GM18520 (cell line): ENCODE data around the gene TBXT.
"Not testable (repeated sequence)": the region's sequence is repeated elsewhere in the genome, so short reads cannot be mapped to it uniquely, and the experiment has no call there.

Experiments
- ATAC-seq: cut with Tn5 transposase; IDR thresholded peaks from one replicate; pipeline ENCODE4 v1.9.1; 2021; ENCODE audit not compliant: unreplicated experiment

The TBXT gene

GRCh38 chr6:166172546-166172945 lies 4.9 kb upstream of the TBXT start:
- ATAC-seq: no peak

GRCh38 chr6:166169549-166170421 lies 2.1 kb upstream of the TBXT start:
- ATAC-seq: no peak

- ATAC-seq: no peak
Observed at GRCh38 chr6:166168616-166169548, 1.2 kb upstream of the TBXT start.

GRCh38 chr6:166167258-166167731 lies 356 bp downstream of the TBXT start:
- no peak for ATAC-seq

- ATAC-seq: no peak
Observed at GRCh38 chr6:166166314-166167257, 1.1 kb downstream of the TBXT start.

GRCh38 chr6:166165558-166166313 lies 1.9 kb downstream of the TBXT start:
- ATAC-seq: no peak

- peak; percentile 90 for ATAC-seq
Observed at GRCh38 chr6:166162599-166163342, 4.9 kb downstream of the TBXT start.

- ATAC-seq: no peak
Observed at GRCh38 chr6:166157930-166158617, 9.6 kb downstream of the TBXT start.

- no peak for ATAC-seq
Observed at GRCh38 chr6:166156942-166157341, 10.7 kb downstream of the TBXT start.

- ATAC-seq: no peak
Observed at GRCh38 chr6:166153966-166154365, 13.7 kb downstream of the TBXT start.

GRCh38 chr6:166152660-166153059 lies 15.0 kb downstream of the TBXT start:
- ATAC-seq: no peak

GRCh38 chr6:166151798-166152197 lies 15.9 kb downstream of the TBXT start:
- no peak for ATAC-seq

GRCh38 chr6:166145751-166146150 lies 21.9 kb downstream of the TBXT start:
- no peak for ATAC-seq

GRCh38 chr6:166143011-166143410 lies 24.6 kb downstream of the TBXT start:
- peak; percentile 45 for ATAC-seq

- no peak for ATAC-seq
Observed at GRCh38 chr6:166127624-166128472, 39.8 kb downstream of the TBXT start.

- ATAC-seq: not testable (repeated sequence)
Observed at GRCh38 chr6:166123115-166123514, 44.5 kb downstream of the TBXT start.

- no peak for ATAC-seq
Observed at GRCh38 chr6:166121726-166122125, 45.9 kb downstream of the TBXT start.
